Keratinocyte (primary cell): ENCODE measurements around the gene CAD. TPM values are rescaled to one million over a fixed set of nuclear protein-coding genes. Genes with fewer than 3 reads are reported as not detected.

ENCODE experiments used
- DNase-seq: peaks from one replicate; pipeline ENCODE4 v3.0.0-alpha.2; 2011; ENCODE audit warnings: low read depth, missing footprints, low spot score
- FAIRE-seq: peaks from 2 replicates; lab custom pipeline; 2011; peaks lifted over from hg19 to GRCh38; lab: Jason Lieb, UNC
- H2AFZ ChIP-seq: 2 replicates; pipeline ENCODE4 v1.6.0; 2012; ENCODE audit warnings: low read length, control low read depth, inconsistent platforms; ENCODE audit not compliant: control insufficient read depth
- H3K27ac ChIP-seq: 2 replicates; pipeline ENCODE4 v1.5.1; 2011; ENCODE audit warnings: low read length; ENCODE audit not compliant: control insufficient read depth, insufficient read depth
- H3K27me3 ChIP-seq: 3 replicates; pipeline ENCODE4 v1.6.0; 2011; ENCODE audit warnings: low read length; ENCODE audit not compliant: control insufficient read depth, insufficient read depth; ENCODE audit errors: extremely low read depth
- H3K36me3 ChIP-seq, 2 experiments: 2 replicates in 1 of 2; 3 replicates in 1 of 2; pipeline ENCODE4 v1.5.1; 2011; ENCODE audit warnings: low read length in 2 of 2, mild to moderate bottlenecking in 1 of 2; ENCODE audit not compliant: control insufficient read depth in 2 of 2, insufficient read depth in 2 of 2; ENCODE audit errors: extremely low read depth in 1 of 2
- H3K4me1 ChIP-seq: 3 replicates; pipeline ENCODE4 v1.5.1; 2011; ENCODE audit warnings: low read length; ENCODE audit not compliant: control insufficient read depth, insufficient read depth; ENCODE audit errors: extremely low read depth
- H3K4me2 ChIP-seq: 3 replicates; pipeline ENCODE4 v1.6.0; 2011; ENCODE audit warnings: low read depth, low read length; ENCODE audit not compliant: control insufficient read depth, insufficient read depth; ENCODE audit errors: extremely low read depth
- H3K4me3 ChIP-seq, 3 experiments: fragments of 200-600 bp in 1 of 3; sonication (generic) in 1 of 3; 2 replicates in 2 of 3; 3 replicates in 1 of 3; pipeline ENCODE4 v1.5.1; 2011 to 2016; ENCODE audit warnings: low read length in 3 of 3, mild to moderate bottlenecking in 3 of 3, control low read depth in 2 of 3, inconsistent platforms in 1 of 3, low read depth in 1 of 3, mixed read lengths in 1 of 3, mixed run types in 1 of 3, moderate library complexity in 1 of 3; ENCODE audit not compliant: control insufficient read depth in 2 of 3, insufficient read depth in 2 of 3; ENCODE audit errors: extremely low read depth in 1 of 3
- H3K79me2 ChIP-seq: 2 replicates; pipeline ENCODE4 v1.6.0; 2012; ENCODE audit warnings: low read length; ENCODE audit not compliant: control insufficient read depth, insufficient read depth
- H3K9ac ChIP-seq: 3 replicates; pipeline ENCODE4 v1.6.0; 2011; ENCODE audit warnings: low read length; ENCODE audit not compliant: control insufficient read depth, insufficient read depth; ENCODE audit errors: extremely low read depth
- H3K9me1 ChIP-seq: 3 replicates; pipeline ENCODE4 v1.6.0; 2011; ENCODE audit warnings: low read length; ENCODE audit not compliant: control insufficient read depth, insufficient read depth; ENCODE audit errors: extremely low read depth
- H3K9me3 ChIP-seq: 2 replicates; pipeline ENCODE4 v1.5.1; 2012; ENCODE audit warnings: low read depth, low read length; ENCODE audit not compliant: control insufficient read depth
- H4K20me1 ChIP-seq: 3 replicates; pipeline ENCODE4 v1.6.0; 2011; ENCODE audit warnings: low read length; ENCODE audit not compliant: control insufficient read depth, insufficient read depth; ENCODE audit errors: extremely low read depth
- EZH2 ChIP-seq: IDR thresholded peaks from one replicate; pipeline ENCODE4 v1.6.1; 2012; ENCODE audit warnings: inconsistent platforms, mild to moderate bottlenecking, low read length, moderate library complexity
- dilution Hi-C: fragments of 300-500 bp; cut with MboI; formaldehyde crosslinking; loops from one replicate; pipeline ENCODE4 v1.7.0; 2020; ENCODE audit warnings: low sequenced_read_pairs; ENCODE audit not compliant: extremely low pct_ligation_motif_present
- polyA plus RNA-seq, 5 experiments: library from polyadenylated mRNA; depleted of rRNA in 3 of 5; stranded (reverse) in 3 of 5; stranded (forward) in 1 of 5; unstranded in 1 of 5; fragments of >200 nt; gene quantifications; 1 replicate in 1 of 5; 2 replicates in 3 of 5; 3 replicates in 1 of 5; pipeline versions ENCODE4 v1.2.1 to v1.2.3, GENCODE V29; 2011 to 2012; ENCODE audit warnings: missing spikeins in 2 of 5, low read depth in 1 of 5, low replicate concordance in 1 of 5
- TF ChIP-seq, protein P1 (sequence below), 3 experiments: IDR thresholded peaks in 1 of 3; conservative IDR thresholded peaks in 1 of 3; optimal IDR thresholded peaks in 1 of 3; 2 replicates in 2 of 3; 3 replicates in 1 of 3; pipeline versions ENCODE3 to v1.5.1; 2011; ENCODE audit warnings: low read length in 3 of 3, mild to moderate bottlenecking in 3 of 3, moderate library complexity in 2 of 3, control low read depth in 1 of 3, inconsistent platforms in 1 of 3; ENCODE audit not compliant: insufficient read depth in 2 of 3; ENCODE audit errors: extremely low read depth in 1 of 3

Gene CAD
- polyA plus RNA-seq, 1 donor (not counting 4 experiments of a cell fraction or from before 2014, with no cell fraction given), result 21.0 TPM

DNA sequence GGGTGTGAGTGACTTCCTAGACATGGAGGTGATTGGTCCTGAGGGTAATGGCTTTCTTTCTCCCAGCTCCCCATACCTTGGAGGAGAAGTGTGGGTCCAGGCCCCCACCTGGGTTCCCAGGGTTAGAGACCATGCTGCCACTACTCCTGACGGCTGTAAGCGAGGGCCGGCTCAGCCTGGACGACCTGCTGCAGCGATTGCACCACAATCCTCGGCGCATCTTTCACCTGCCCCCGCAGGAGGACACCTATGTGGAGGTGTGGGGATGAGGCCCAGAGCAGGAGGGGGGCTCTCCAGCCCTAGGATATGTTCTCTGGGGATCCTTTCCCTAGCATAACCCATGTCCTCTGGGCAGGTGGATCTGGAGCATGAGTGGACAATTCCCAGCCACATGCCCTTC, 21.8 kb downstream of the CAD start:
- no peaks in the 10 kb centered on the region for H3K9me1 ChIP-seq

DNA sequence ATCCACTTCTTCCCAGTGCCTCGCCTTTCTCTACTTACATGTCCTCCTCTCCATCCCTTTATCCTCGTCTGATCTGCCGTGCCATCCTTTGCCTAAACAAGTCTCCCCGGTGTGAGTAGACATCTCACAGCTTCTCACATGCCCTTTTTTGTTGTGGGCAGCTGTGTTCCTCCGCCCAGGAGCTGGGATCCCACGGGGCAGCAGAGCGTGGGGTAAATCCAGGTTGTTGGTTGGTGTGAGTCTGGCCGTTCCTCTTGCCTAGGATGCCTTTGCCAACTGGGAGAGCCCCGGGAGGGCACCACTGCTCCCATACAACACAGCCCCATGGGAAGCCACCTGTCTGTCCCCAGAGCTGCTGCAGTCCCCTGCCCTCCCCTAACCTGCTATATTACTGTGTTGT, 23.2 kb downstream of the CAD start:
- FAIRE-seq, result no peak
- no peak overlapping the region for H3K27ac ChIP-seq
- H3K27me3 ChIP-seq, result no peaks in the 10 kb centered on the region
- no peak overlapping the region for H2AFZ ChIP-seq
- H3K4me1 ChIP-seq, result no peaks in the 10 kb centered on the region
- H3K9me1 ChIP-seq, result no peaks in the 10 kb centered on the region
- H3K79me2 ChIP-seq, result no peaks in the 10 kb centered on the region
- H3K36me3 ChIP-seq, result peaks cover 48 to 74% of the 10 kb centered on the region in 2 experiments
- no peak for DNase-seq
- dilution Hi-C loops, result no loop called here
- H3K9me3 ChIP-seq, result no peaks in the 10 kb centered on the region
- no peak overlapping the region for H3K4me3 ChIP-seq
- TF ChIP-seq, protein P1, sequence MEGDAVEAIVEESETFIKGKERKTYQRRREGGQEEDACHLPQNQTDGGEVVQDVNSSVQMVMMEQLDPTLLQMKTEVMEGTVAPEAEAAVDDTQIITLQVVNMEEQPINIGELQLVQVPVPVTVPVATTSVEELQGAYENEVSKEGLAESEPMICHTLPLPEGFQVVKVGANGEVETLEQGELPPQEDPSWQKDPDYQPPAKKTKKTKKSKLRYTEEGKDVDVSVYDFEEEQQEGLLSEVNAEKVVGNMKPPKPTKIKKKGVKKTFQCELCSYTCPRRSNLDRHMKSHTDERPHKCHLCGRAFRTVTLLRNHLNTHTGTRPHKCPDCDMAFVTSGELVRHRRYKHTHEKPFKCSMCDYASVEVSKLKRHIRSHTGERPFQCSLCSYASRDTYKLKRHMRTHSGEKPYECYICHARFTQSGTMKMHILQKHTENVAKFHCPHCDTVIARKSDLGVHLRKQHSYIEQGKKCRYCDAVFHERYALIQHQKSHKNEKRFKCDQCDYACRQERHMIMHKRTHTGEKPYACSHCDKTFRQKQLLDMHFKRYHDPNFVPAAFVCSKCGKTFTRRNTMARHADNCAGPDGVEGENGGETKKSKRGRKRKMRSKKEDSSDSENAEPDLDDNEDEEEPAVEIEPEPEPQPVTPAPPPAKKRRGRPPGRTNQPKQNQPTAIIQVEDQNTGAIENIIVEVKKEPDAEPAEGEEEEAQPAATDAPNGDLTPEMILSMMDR (optimal IDR thresholded peaks at IDR 0.05 in 1 of 3, IDR thresholded peaks at IDR 0.05 in 1 of 3, conservative IDR thresholded peaks at IDR 0.05 in 1 of 3; ENCODE audit: extremely low read depth in 1 of 3, insufficient read depth in 2 of 3, low read length in 3 of 3), result no peak
- no peak for TF ChIP-seq EZH2
- no peak overlapping the region for H3K4me2 ChIP-seq
- H3K9ac ChIP-seq, result no peak overlapping the region
- H4K20me1 ChIP-seq, result no peaks in the 10 kb centered on the region

More for the DNA sequence above, 21.8 kb downstream of the CAD start:
- no peak overlapping the region for H2AFZ ChIP-seq
- H3K27ac ChIP-seq, result no peak overlapping the region
- H3K27me3 ChIP-seq, result no peaks in the 10 kb centered on the region
- no peaks in the 10 kb centered on the region for H3K4me1 ChIP-seq
- DNase-seq (no peak), FAIRE-seq (no peak)
- no peak overlapping the region for H3K4me3 ChIP-seq
- no peaks in the 10 kb centered on the region for H3K9me3 ChIP-seq
- H3K36me3 ChIP-seq, result peaks cover 51 to 78% of the 10 kb centered on the region in 2 experiments
- TF ChIP-seq, protein P1 (optimal IDR thresholded peaks at IDR 0.05 in 1 of 3, IDR thresholded peaks at IDR 0.05 in 1 of 3, conservative IDR thresholded peaks at IDR 0.05 in 1 of 3; ENCODE audit: extremely low read depth in 1 of 3, insufficient read depth in 2 of 3, low read length in 3 of 3), result no peak
- no peak overlapping the region for H3K4me2 ChIP-seq
- H3K79me2 ChIP-seq, result no peaks in the 10 kb centered on the region
- H4K20me1 ChIP-seq, result no peaks in the 10 kb centered on the region
- dilution Hi-C loops, result no loop called here
- no peak overlapping the region for H3K9ac ChIP-seq
